ENCODE measurements around the gene GATB. TPM values are rescaled to one million over a fixed set of nuclear protein-coding genes. Genes with fewer than 3 reads are reported as not detected.

The GATB gene
- total and polyA plus RNA-seq, 2 experiments from 2014 or later: 19.4 to 20.1 TPM

DNA sequence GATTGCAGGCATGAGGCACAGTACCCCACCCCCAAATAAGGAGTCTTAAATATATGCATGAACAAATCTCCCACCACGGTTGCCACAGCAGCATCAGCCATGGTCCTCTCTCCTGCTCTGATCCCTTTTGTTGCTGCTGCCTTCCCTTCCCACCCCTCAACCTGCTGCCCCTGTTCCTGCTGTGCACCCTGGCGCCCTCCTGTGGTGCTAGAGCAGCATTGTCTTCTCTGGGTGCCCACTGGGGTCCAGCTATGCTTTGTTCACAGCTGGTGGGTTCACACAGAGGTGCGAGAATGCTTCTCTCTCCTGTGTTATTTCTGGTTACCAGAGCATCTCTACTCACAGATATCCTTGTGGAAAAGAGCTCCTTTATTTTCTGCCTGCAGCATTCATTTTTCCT is 116.2 kb downstream of the GATB start:
- H3K4me1 ChIP-seq (ENCODE audit: insufficient read depth): no peaks in the 10 kb centered on the region
- no peaks in the 10 kb centered on the region for H3K27me3 ChIP-seq
- H2AFZ ChIP-seq: no peak overlapping the region
- H3K9me3 ChIP-seq (ENCODE audit: low read depth): no peaks in the 10 kb centered on the region
- DNase-seq (ENCODE audit: low spot score): no peak
- H3K27ac ChIP-seq: no peak overlapping the region
- no peak overlapping the region for H3K4me3 ChIP-seq
- no peaks in the 10 kb centered on the region for H3K79me2 ChIP-seq
- no peaks in the 10 kb centered on the region for H3K9me2 ChIP-seq (replicated peaks; ENCODE audit: insufficient read depth)
- H4K20me1 ChIP-seq (ENCODE audit: insufficient read depth, poor library complexity, severe bottlenecking): no peaks in the 10 kb centered on the region
- TF ChIP-seq, protein P1, sequence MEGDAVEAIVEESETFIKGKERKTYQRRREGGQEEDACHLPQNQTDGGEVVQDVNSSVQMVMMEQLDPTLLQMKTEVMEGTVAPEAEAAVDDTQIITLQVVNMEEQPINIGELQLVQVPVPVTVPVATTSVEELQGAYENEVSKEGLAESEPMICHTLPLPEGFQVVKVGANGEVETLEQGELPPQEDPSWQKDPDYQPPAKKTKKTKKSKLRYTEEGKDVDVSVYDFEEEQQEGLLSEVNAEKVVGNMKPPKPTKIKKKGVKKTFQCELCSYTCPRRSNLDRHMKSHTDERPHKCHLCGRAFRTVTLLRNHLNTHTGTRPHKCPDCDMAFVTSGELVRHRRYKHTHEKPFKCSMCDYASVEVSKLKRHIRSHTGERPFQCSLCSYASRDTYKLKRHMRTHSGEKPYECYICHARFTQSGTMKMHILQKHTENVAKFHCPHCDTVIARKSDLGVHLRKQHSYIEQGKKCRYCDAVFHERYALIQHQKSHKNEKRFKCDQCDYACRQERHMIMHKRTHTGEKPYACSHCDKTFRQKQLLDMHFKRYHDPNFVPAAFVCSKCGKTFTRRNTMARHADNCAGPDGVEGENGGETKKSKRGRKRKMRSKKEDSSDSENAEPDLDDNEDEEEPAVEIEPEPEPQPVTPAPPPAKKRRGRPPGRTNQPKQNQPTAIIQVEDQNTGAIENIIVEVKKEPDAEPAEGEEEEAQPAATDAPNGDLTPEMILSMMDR (IDR thresholded peaks at IDR 0.05; ENCODE audit: poor library complexity): peak; percentile 27
- TF ChIP-seq EZH2 (IDR thresholded peaks at IDR 0.05; ENCODE audit: borderline replicate concordance): no peak
- H3K4me2 ChIP-seq: no peak overlapping the region
- WGBS (ENCODE audit: low lambda C conversion rate, missing lambda C conversion rate): 56% methylated on average over 3 of the region's 3 CpGs
- H3K36me3 ChIP-seq (replicated peaks; ENCODE audit: insufficient read depth, low read depth): no peaks in the 10 kb centered on the region

DNA sequence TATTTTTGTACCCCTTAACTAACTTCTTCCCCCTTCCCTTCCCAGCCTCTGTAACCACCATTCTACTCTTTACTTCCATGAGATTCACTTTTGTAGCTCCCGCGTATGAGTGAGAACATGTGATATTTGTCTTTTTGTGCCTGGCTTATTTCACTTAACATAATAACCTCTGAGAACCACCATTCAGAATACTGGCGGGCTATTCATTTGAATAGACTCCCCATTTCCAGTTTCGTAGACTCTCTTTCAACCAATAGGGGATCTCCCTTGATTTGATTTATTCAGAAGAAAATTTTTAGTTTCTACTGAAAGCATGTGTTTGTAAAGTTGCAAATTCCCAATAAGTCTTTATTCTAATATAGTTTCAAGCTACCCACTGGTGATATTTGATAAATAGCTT is 117.2 kb downstream of the GATB start:
- Histone ChIP-seq H3K4me3 (no peak overlapping the region), H3K36me3 (replicated peaks; ENCODE audit: insufficient read depth, low read depth) (no peaks in the 10 kb centered on the region), H3K4me1 (ENCODE audit: insufficient read depth) (no peaks in the 10 kb centered on the region)

DNA sequence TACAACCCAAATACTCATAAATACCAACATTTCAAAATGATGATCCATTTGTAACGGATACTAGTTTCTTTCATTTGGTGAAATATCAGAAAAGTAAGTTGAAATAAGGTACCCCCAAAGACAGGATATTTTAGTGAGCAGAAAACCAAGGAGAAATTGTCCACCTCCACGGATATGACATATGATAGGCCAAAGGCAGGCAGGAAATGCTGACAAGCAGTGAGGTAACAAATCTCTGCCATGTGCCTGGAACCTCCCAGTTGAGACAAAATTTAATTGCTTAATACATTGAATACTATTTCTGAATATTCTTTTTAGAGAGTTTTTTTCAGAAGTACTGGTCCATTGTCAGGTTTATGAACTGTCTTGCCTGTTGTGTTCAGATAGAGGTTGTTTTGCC is 118.8 kb downstream of the GATB start:
- Histone ChIP-seq H3K9me2 (replicated peaks; ENCODE audit: insufficient read depth) (no peaks in the 10 kb centered on the region), H3K9me3 (ENCODE audit: low read depth) (no peaks in the 10 kb centered on the region), H3K36me3 (replicated peaks; ENCODE audit: insufficient read depth, low read depth) (no peaks in the 10 kb centered on the region), H2AFZ (no peak overlapping the region), H4K20me1 (ENCODE audit: insufficient read depth, poor library complexity, severe bottlenecking) (no peaks in the 10 kb centered on the region), H3K4me2 (no peak overlapping the region), H3K27ac (no peak overlapping the region), H3K4me3 (no peak overlapping the region), H3K27me3 (no peaks in the 10 kb centered on the region), H3K79me2 (no peaks in the 10 kb centered on the region), H3K4me1 (ENCODE audit: insufficient read depth) (no peaks in the 10 kb centered on the region)
- no peak for DNase-seq (ENCODE audit: low spot score)
- TF ChIP-seq EZH2phosphoT487 (IDR thresholded peaks at IDR 0.05; ENCODE audit: low read depth, severe bottlenecking, unreplicated experiment) (no peak), EZH2 (IDR thresholded peaks at IDR 0.05; ENCODE audit: borderline replicate concordance) (no peak)
- 91% methylated on average over 2 of the region's 2 CpGs for WGBS (ENCODE audit: low lambda C conversion rate, missing lambda C conversion rate)

More for the DNA sequence above, 117.2 kb downstream of the GATB start:
- TF ChIP-seq, protein P1 (IDR thresholded peaks at IDR 0.05; ENCODE audit: poor library complexity): no peak
- TF ChIP-seq EZH2phosphoT487 (IDR thresholded peaks at IDR 0.05; ENCODE audit: low read depth, severe bottlenecking, unreplicated experiment) (no peak), EZH2 (IDR thresholded peaks at IDR 0.05; ENCODE audit: borderline replicate concordance) (no peak)
- 96% methylated on average over 4 of the region's 4 CpGs for WGBS (ENCODE audit: low lambda C conversion rate, missing lambda C conversion rate)
- DNase-seq (ENCODE audit: low spot score): no peak
- Histone ChIP-seq H3K27ac (no peak overlapping the region), H3K9me2 (replicated peaks; ENCODE audit: insufficient read depth) (no peaks in the 10 kb centered on the region), H3K27me3 (no peaks in the 10 kb centered on the region), H3K4me2 (no peak overlapping the region), H4K20me1 (ENCODE audit: insufficient read depth, poor library complexity, severe bottlenecking) (no peaks in the 10 kb centered on the region), H2AFZ (no peak overlapping the region), H3K79me2 (no peaks in the 10 kb centered on the region), H3K9me3 (ENCODE audit: low read depth) (no peaks in the 10 kb centered on the region)

DNA sequence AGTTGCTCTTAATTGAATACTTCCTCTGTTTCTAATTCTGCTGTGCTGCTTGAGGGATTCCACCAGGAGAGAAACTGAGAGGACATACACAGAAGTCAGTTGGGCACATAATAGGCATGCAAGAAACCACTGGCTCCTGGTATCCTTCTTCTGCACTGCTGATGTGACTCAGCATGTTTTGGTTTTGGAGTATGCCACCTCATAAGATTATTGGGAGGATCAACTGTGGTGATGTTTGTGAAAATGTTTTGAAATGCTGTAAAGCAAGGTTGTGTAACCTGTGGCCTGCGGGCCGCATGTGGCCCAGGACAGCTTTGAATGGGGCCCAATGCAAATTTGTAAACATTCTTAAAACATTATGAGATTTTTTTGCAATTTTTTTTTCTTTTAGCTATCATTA is 119.6 kb downstream of the GATB start:
- H3K79me2 ChIP-seq: no peaks in the 10 kb centered on the region
- WGBS (ENCODE audit: low lambda C conversion rate, missing lambda C conversion rate): 84% methylated on average over 2 of the region's 2 CpGs
- H3K9me3 ChIP-seq (ENCODE audit: low read depth): no peaks in the 10 kb centered on the region
- DNase-seq (ENCODE audit: low spot score): no peak
- H3K27ac ChIP-seq: no peak overlapping the region
- TF ChIP-seq EZH2 (IDR thresholded peaks at IDR 0.05; ENCODE audit: borderline replicate concordance) (no peak), EZH2phosphoT487 (IDR thresholded peaks at IDR 0.05; ENCODE audit: low read depth, severe bottlenecking, unreplicated experiment) (no peak)
- TF ChIP-seq, protein P1 (IDR thresholded peaks at IDR 0.05; ENCODE audit: poor library complexity): no peak
- no peak overlapping the region for H2AFZ ChIP-seq
- no peaks in the 10 kb centered on the region for H3K36me3 ChIP-seq (replicated peaks; ENCODE audit: insufficient read depth, low read depth)
- H3K4me2 ChIP-seq: no peak overlapping the region
- H4K20me1 ChIP-seq (ENCODE audit: insufficient read depth, poor library complexity, severe bottlenecking): no peaks in the 10 kb centered on the region
- no peaks in the 10 kb centered on the region for H3K4me1 ChIP-seq (ENCODE audit: insufficient read depth)
- H3K4me3 ChIP-seq: no peak overlapping the region
- no peaks in the 10 kb centered on the region for H3K9me2 ChIP-seq (replicated peaks; ENCODE audit: insufficient read depth)
- H3K27me3 ChIP-seq: no peaks in the 10 kb centered on the region

All from hepatocyte (in vitro differentiated cells).